Spleen (tissue), 7 donors: ENCODE measurements around the gene WNK2.

Experiments used
- POLR2A ChIP-seq, 3 donors: fragments of 450-650 bp; IDR thresholded peaks; one replicate each; pipeline ENCODE4 v1.5.1; 2017; ENCODE audit warnings: antibody characterized with exemption in 3 of 3, mild to moderate bottlenecking in 1 of 3
- TF ChIP-seq, protein P1 (sequence below), 11 experiments: fragments of 200-600 bp in 7 of 11; fragments of 450-650 bp in 4 of 11; sonication (generic) in 4 of 11; IDR thresholded peaks in 8 of 11; conservative IDR thresholded peaks in 3 of 11; 1 replicate in 7 of 11; 2 replicates in 4 of 11; pipeline versions ENCODE4 v1.4.0 to v1.8.0; 2016 to 2021; ENCODE audit warnings: antibody characterized with exemption in 11 of 11, inconsistent platforms in 4 of 11, mild to moderate bottlenecking in 1 of 11
- donor health status: DM: no; HTN: no; CAD: no; lungs with moderate emphysema.
- donor health status: DM: no; HTN: no; CAD: no.
- donor health status: DM: no; HTN: no; CAD: no.

DNA sequence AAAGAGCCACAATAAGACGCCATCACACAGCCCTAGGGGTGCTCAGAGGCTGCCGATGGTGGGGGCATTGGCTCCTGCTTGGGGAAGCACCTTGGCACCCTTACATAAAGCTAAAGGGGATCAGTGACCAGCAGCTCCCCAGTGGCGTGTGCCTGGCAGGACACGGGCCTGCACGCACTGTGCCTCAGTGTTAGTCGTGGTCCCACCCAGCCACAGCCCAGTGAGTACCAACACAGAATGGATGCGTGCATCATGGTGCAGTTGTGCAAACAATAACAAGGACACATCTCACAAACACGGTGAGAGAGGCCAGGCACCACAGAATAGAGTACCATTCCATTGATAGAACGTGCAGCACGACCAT lies 103.2 kb downstream of the WNK2 start:
- TF ChIP-seq POLR2A (IDR thresholded peaks at IDR 0.05) = no peak
- TF ChIP-seq, protein P1, sequence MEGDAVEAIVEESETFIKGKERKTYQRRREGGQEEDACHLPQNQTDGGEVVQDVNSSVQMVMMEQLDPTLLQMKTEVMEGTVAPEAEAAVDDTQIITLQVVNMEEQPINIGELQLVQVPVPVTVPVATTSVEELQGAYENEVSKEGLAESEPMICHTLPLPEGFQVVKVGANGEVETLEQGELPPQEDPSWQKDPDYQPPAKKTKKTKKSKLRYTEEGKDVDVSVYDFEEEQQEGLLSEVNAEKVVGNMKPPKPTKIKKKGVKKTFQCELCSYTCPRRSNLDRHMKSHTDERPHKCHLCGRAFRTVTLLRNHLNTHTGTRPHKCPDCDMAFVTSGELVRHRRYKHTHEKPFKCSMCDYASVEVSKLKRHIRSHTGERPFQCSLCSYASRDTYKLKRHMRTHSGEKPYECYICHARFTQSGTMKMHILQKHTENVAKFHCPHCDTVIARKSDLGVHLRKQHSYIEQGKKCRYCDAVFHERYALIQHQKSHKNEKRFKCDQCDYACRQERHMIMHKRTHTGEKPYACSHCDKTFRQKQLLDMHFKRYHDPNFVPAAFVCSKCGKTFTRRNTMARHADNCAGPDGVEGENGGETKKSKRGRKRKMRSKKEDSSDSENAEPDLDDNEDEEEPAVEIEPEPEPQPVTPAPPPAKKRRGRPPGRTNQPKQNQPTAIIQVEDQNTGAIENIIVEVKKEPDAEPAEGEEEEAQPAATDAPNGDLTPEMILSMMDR (IDR thresholded peaks at IDR 0.05 in 8 of 11, conservative IDR thresholded peaks at IDR 0.05 in 3 of 11) = no peak
